Hepatocyte (in vitro differentiated cells): ENCODE results near the gene TRIM32. TPM values are rescaled to one million over a fixed set of nuclear protein-coding genes. Genes with fewer than 3 reads are reported as not detected.

Experiments used
- DNase-seq: peaks from one replicate; pipeline ENCODE4 v3.0.0-alpha.2; 2016; ENCODE audit warnings: low spot score
- H2AFZ ChIP-seq: fragments of 200-600 bp; sonication (generic); 2 replicates; pipeline ENCODE4 v1.6.0; 2016; ENCODE audit warnings: antibody characterized with exemption, mild to moderate bottlenecking
- H3K27ac ChIP-seq: fragments of 200-600 bp; sonication (generic); 2 replicates; pipeline ENCODE4 v1.5.1; 2016; ENCODE audit warnings: mild to moderate bottlenecking
- H3K27me3 ChIP-seq: fragments of 200-600 bp; sonication (generic); 2 replicates; pipeline ENCODE4 v1.6.1; 2016
- H3K36me3 ChIP-seq: fragments of 200-600 bp; sonication (generic); replicated peaks from 2 replicates; pipeline ENCODE4 v1.5.1; 2016; ENCODE audit warnings: low read depth; ENCODE audit not compliant: insufficient read depth
- H3K4me1 ChIP-seq: fragments of 200-600 bp; sonication (generic); 2 replicates; pipeline ENCODE4 v1.5.1; 2016; ENCODE audit warnings: mild to moderate bottlenecking, moderate library complexity; ENCODE audit not compliant: insufficient read depth
- H3K4me2 ChIP-seq: fragments of 200-600 bp; sonication (generic); 2 replicates; pipeline ENCODE4 v1.6.0; 2016
- H3K4me3 ChIP-seq: fragments of 200-600 bp; sonication (generic); 2 replicates; pipeline ENCODE4 v1.5.1; 2016; ENCODE audit warnings: mild to moderate bottlenecking
- H3K79me2 ChIP-seq: fragments of 200-600 bp; sonication (generic); 2 replicates; pipeline ENCODE4 v1.6.0; 2017; ENCODE audit warnings: mild to moderate bottlenecking
- H3K9me2 ChIP-seq: fragments of 200-600 bp; sonication (generic); replicated peaks from 2 replicates; pipeline ENCODE4 v1.6.0; 2017; ENCODE audit warnings: mild to moderate bottlenecking; ENCODE audit not compliant: insufficient read depth
- H3K9me3 ChIP-seq: fragments of 200-600 bp; sonication (generic); 2 replicates; pipeline ENCODE4 v1.5.1; 2016; ENCODE audit warnings: low read depth, mild to moderate bottlenecking
- H4K20me1 ChIP-seq: fragments of 200-600 bp; sonication (generic); 2 replicates; pipeline ENCODE4 v1.6.0; 2016; ENCODE audit warnings: mild to moderate bottlenecking; ENCODE audit not compliant: insufficient read depth, poor library complexity, severe bottlenecking
- CTCF ChIP-seq: fragments of 200-600 bp; sonication (generic); IDR thresholded peaks from 2 replicates; pipeline ENCODE4 v1.5.1; 2016; ENCODE audit warnings: antibody characterized with exemption, mild to moderate bottlenecking; ENCODE audit not compliant: poor library complexity
- EZH2 ChIP-seq: fragments of 200-600 bp; sonication (generic); IDR thresholded peaks from 2 replicates; pipeline ENCODE4 v1.6.1; 2016; ENCODE audit warnings: antibody characterized with exemption, mild to moderate bottlenecking, borderline replicate concordance
- EZH2phosphoT487 ChIP-seq: fragments of 200-600 bp; sonication (generic); IDR thresholded peaks from one replicate; pipeline ENCODE4 v1.6.1; 2018; ENCODE audit warnings: antibody characterized with exemption, mild to moderate bottlenecking, low read depth, moderate library complexity; ENCODE audit not compliant: unreplicated experiment, severe bottlenecking
- WGBS: methylation state at CpG from one replicate; pipeline ENCODE4 v1.1.6; 2016; ENCODE audit warnings: low lambda C conversion rate; ENCODE audit errors: missing lambda C conversion rate; 5-methylcytosine and 5-hydroxymethylcytosine counted together
- polyA plus RNA-seq: library from polyadenylated mRNA; unstranded; fragments of >200 nt; fragmentation: Nextera tagmentation; extraction: Ambion mirVana; gene quantifications from 2 replicates; pipeline ENCODE4 v1.2.1, GENCODE V29; 2016
- total RNA-seq: library from RNA; depleted of rRNA; stranded (reverse); fragments of >200 nt; gene quantifications from 2 replicates; pipeline ENCODE4 v1.2.3, GENCODE V29; 2014

The TRIM32 gene
- total and polyA plus RNA-seq, 2 experiments from 2014 or later, result 21.0 to 30.8 TPM

DNA sequence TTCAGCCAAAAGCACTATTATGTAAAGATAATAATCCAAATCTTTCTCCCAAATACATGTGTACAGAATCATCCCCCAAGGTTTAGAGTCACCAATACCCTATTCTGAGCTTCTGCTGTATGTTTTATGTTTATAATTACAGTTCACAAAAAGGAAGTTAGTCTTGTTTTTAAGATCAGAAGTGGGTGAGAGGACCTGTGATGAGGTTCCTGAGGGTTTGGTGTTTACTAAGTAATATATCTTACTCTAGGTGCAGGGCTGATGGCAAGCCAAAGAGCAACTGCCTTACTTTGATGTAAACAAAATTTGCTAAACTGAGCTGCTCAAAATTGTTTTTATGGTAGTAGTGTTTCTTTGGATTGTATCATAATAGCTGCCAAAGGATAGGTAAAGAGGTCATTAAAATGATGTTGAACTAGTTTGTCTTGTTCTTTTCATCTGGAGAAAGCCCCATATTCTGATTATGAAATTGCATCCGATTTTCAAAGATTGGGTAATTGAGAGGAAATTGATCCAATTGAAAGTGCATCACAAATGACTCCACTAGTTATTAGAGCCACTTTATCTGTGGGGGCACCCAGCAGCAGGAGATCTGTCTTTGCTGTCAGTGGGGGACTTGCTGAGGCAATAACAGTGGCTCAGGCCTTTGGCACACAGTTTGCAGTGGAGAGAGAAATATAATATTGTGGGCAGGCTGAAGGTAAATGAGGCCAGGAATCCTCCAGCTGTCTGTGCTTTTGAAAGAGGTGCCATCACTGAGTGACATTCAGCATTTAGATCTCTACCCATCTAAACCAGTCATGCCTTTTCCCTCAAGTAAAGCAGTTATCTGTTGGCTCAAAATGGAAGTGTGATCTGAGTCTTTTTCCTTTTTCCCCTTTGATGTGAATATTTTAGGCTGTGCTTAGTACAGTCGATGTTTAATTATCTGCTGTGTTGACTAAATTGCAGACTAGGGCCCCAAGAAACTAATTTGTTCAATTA lies 14.1 kb downstream of the TRIM32 start:
- no peak overlapping the region for H3K4me2 ChIP-seq
- no peak for TF ChIP-seq EZH2phosphoT487
- TF ChIP-seq CTCF, result no peak
- TF ChIP-seq EZH2, result no peak
- no peak for DNase-seq
- H4K20me1 ChIP-seq, result peaks cover 3% of the 10 kb centered on the region
- no peaks in the 10 kb centered on the region for H3K9me3 ChIP-seq
- H3K36me3 ChIP-seq, result no peaks in the 10 kb centered on the region
- no peaks in the 10 kb centered on the region for H3K27me3 ChIP-seq
- H3K79me2 ChIP-seq, result peaks cover 45% of the 10 kb centered on the region
- no peak overlapping the region for H2AFZ ChIP-seq
- no peak overlapping the region for H3K27ac ChIP-seq
- no peaks in the 10 kb centered on the region for H3K9me2 ChIP-seq
- no peak overlapping the region for H3K4me3 ChIP-seq
- peaks cover 4% of the 10 kb centered on the region for H3K4me1 ChIP-seq
- WGBS, result 81% methylated on average over 2 of the region's 2 CpGs

- H3K27ac ChIP-seq, result no peak overlapping the region
- 78% methylated on average over 2 of the region's 2 CpGs for WGBS
- H3K36me3 ChIP-seq, result no peaks in the 10 kb centered on the region
- peaks cover 40% of the 10 kb centered on the region for H3K79me2 ChIP-seq
- H3K27me3 ChIP-seq, result no peaks in the 10 kb centered on the region
- H2AFZ ChIP-seq, result no peak overlapping the region
- H3K4me2 ChIP-seq, result no peak overlapping the region
- H4K20me1 ChIP-seq, result peaks cover 3% of the 10 kb centered on the region
- TF ChIP-seq CTCF, result no peak
- no peak for TF ChIP-seq EZH2phosphoT487
- no peak overlapping the region for H3K4me3 ChIP-seq
- H3K4me1 ChIP-seq, result peaks cover 4% of the 10 kb centered on the region
- no peaks in the 10 kb centered on the region for H3K9me3 ChIP-seq
- no peaks in the 10 kb centered on the region for H3K9me2 ChIP-seq
- DNase-seq, result no peak
Measured at GRCh38 chr9:116701940-116702642, 15.0 kb downstream of the TRIM32 start.

- H3K27me3 ChIP-seq, result no peaks in the 10 kb centered on the region
- H2AFZ ChIP-seq, result no peak overlapping the region
- 100% methylated on average over 1 of the region's 3 CpGs for WGBS
- peaks cover 4% of the 10 kb centered on the region for H3K4me1 ChIP-seq
- no peak overlapping the region for H3K27ac ChIP-seq
- no peak overlapping the region for H3K4me3 ChIP-seq
- peaks cover 27% of the 10 kb centered on the region for H3K79me2 ChIP-seq
- H3K36me3 ChIP-seq, result no peaks in the 10 kb centered on the region
- H4K20me1 ChIP-seq, result peaks cover 3% of the 10 kb centered on the region
- H3K9me3 ChIP-seq, result no peaks in the 10 kb centered on the region
- DNase-seq, result no peak
- TF ChIP-seq EZH2phosphoT487, result no peak
- TF ChIP-seq CTCF, result no peak
- TF ChIP-seq EZH2, result no peak
- no peaks in the 10 kb centered on the region for H3K9me2 ChIP-seq
- H3K4me2 ChIP-seq, result no peak overlapping the region
Measured at GRCh38 chr9:116703634-116704033, 16.5 kb downstream of the TRIM32 start.
